ENCODE data around the gene LCTL.

Gene LCTL

DNA sequence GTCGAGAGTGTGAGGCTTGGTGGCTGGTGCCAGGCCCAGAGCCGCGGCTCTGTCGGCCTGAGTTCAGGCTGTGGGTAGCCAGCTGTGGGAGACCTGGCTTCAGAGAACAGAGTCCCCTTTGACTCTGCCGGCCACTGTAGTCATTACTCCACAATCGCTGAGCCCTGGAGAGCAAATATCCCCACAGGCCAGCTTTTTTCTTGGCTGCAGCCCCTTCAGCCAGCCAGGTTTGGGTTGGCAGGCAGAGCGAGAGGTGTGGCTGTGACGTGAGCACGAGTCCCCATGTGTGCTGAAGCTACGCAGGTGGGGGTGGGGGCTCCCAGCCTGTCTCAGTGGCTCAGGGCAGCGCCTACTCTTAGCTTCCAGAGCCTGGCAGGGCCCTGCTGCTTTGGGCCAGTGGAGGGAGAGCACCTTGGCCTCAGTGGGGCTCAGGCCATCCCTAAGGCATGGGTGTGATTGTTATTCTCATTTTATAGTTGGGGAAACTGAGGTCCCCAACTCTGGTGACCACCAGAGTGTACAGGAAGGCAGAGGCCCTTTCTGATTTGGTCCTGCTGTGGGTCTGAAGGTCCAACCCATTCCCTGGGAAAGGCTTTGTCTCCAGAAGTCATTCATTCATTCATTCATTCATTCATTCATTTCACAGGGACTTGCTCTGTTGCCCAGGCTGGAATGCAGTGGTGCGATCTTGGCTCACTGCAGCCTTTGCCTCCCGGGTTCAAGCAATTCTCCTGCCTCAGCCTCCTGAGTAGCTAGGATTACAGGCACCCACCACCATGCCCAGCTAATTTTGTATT, 45.7 kb upstream of the LCTL start:
- Histone ChIP-seq H3K79me2 (no peaks in the 10 kb centered on the region), H3K9ac (no peak overlapping the region), H3K27me3 (ENCODE audit: control insufficient read depth, insufficient read depth, low read length) (no peaks in the 10 kb centered on the region), H3K9me3 (ENCODE audit: control insufficient read depth, low read length) (no peaks in the 10 kb centered on the region), H3K4me2 (ENCODE audit: low read length) (no peak overlapping the region), H3K4me3 (ENCODE audit: low read depth, low read length) (no peak overlapping the region), H3K27ac (no peak overlapping the region), H3K36me3 (ENCODE audit: control insufficient read depth, insufficient read depth, low read length) (no peaks in the 10 kb centered on the region), H3K4me1 (no peaks in the 10 kb centered on the region), H2AFZ (no peak overlapping the region)
- no peak for TF ChIP-seq CTCF (IDR thresholded peaks at IDR 0.05)

- Histone ChIP-seq H3K27me3 (ENCODE audit: control insufficient read depth, insufficient read depth, low read length) (no peaks in the 10 kb centered on the region), H3K9ac (no peak overlapping the region), H2AFZ (no peak overlapping the region), H3K4me2 (ENCODE audit: low read length) (no peak overlapping the region), H3K9me3 (ENCODE audit: control insufficient read depth, low read length) (no peaks in the 10 kb centered on the region), H3K4me1 (no peaks in the 10 kb centered on the region), H3K4me3 (ENCODE audit: low read depth, low read length) (no peak overlapping the region), H3K36me3 (ENCODE audit: control insufficient read depth, insufficient read depth, low read length) (no peaks in the 10 kb centered on the region), H3K79me2 (no peaks in the 10 kb centered on the region), H3K27ac (no peak overlapping the region)
- TF ChIP-seq CTCF (IDR thresholded peaks at IDR 0.05) = no peak
Measured at GRCh38 chr15:66609876-66610275, 44.1 kb upstream of the LCTL start.

GRCh38 chr15:66608881-66609280, 43.1 kb upstream of the LCTL start:
- Histone ChIP-seq H3K4me3 (ENCODE audit: low read depth, low read length) (no peak overlapping the region), H3K9ac (no peak overlapping the region), H3K79me2 (no peaks in the 10 kb centered on the region), H3K4me2 (ENCODE audit: low read length) (no peak overlapping the region), H3K27me3 (ENCODE audit: control insufficient read depth, insufficient read depth, low read length) (no peaks in the 10 kb centered on the region), H2AFZ (no peak overlapping the region), H3K27ac (no peak overlapping the region), H3K4me1 (no peaks in the 10 kb centered on the region), H3K36me3 (ENCODE audit: control insufficient read depth, insufficient read depth, low read length) (no peaks in the 10 kb centered on the region), H3K9me3 (ENCODE audit: control insufficient read depth, low read length) (no peaks in the 10 kb centered on the region)
- no peak for TF ChIP-seq CTCF (IDR thresholded peaks at IDR 0.05)

DNA sequence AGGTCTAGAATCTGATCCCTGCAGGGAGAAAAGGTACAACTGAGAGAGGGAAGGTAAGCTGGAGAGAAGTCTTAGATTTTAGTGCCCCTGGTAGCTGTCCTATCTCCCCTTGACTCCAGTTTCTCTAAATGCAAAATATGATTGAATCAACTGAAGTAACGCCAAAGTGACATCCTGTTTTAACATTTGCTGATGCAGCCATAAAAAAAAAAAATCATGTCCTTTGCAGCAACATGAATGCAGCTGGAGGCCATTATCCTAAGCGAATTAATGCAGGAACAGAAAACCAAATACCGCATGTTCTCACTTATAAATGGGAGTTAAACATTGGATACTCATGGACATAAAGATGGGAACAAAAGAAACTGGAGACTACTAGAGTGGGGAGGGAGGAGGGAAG, 42.4 kb upstream of the LCTL start:
- no peak overlapping the region for H3K4me2 ChIP-seq (ENCODE audit: low read length)
- H3K27me3 ChIP-seq (ENCODE audit: control insufficient read depth, insufficient read depth, low read length) = no peaks in the 10 kb centered on the region
- H3K36me3 ChIP-seq (ENCODE audit: control insufficient read depth, insufficient read depth, low read length) = no peaks in the 10 kb centered on the region
- H3K79me2 ChIP-seq = no peaks in the 10 kb centered on the region
- H3K9me3 ChIP-seq (ENCODE audit: control insufficient read depth, low read length) = no peaks in the 10 kb centered on the region
- H3K4me3 ChIP-seq (ENCODE audit: low read depth, low read length) = no peak overlapping the region
- TF ChIP-seq CTCF (IDR thresholded peaks at IDR 0.05) = no peak
- no peaks in the 10 kb centered on the region for H3K4me1 ChIP-seq
- H3K27ac ChIP-seq = no peak overlapping the region
- H3K9ac ChIP-seq = no peak overlapping the region
- no peak overlapping the region for H2AFZ ChIP-seq
